ENCODE data around the gene DNER.

Gene DNER

DNA sequence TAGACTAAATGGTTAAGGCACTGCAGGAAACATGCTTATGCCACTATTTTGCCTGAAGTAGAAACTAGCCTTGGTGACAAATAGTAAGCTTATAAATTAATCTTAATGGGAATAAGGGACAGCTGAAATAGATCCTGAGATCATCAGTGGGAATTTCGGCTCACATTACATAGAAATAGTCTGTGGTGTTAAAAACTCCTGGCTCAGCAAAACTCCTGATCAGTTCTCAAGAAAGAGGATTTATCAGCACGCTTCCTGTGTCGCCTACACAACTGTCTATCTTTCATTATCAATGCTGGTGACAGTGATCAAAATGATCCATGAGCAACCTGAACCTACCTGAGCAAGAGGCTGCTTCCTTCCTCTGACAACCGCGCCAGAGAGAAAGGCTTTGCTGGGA lies 17.0 kb upstream of the DNER start:
- Histone ChIP-seq H3F3A (ENCODE audit: low read depth) (no peaks in the 10 kb centered on the region), H3K27me3 (ENCODE audit: insufficient read depth, low read length, poor library complexity, severe bottlenecking) (no peaks in the 10 kb centered on the region), H3K4me1 (ENCODE audit: insufficient read depth, low read length, poor library complexity, severe bottlenecking) (no peaks in the 10 kb centered on the region), H4K20me1 (ENCODE audit: insufficient read depth, low read length, poor library complexity, severe bottlenecking) (no peaks in the 10 kb centered on the region), H3K36me3 (ENCODE audit: insufficient read depth, low read length) (no peaks in the 10 kb centered on the region), H3K4me3 (ENCODE audit: low read length, poor library complexity, severe bottlenecking) (no peak overlapping the region), H2AFZ (ENCODE audit: low read length) (no peak overlapping the region), H3K79me2 (ENCODE audit: insufficient read depth, low read length) (no peaks in the 10 kb centered on the region), H3K4me2 (ENCODE audit: low read depth, low read length, poor library complexity, severe bottlenecking) (no peak overlapping the region), H3K9ac (ENCODE audit: low read depth, low read length, poor library complexity, severe bottlenecking) (no peak overlapping the region), H3K9me3 (ENCODE audit: insufficient read depth, low read depth, low read length) (no peaks in the 10 kb centered on the region), H3K9me2 (replicated peaks; ENCODE audit: low read depth, low read length) (no peaks in the 10 kb centered on the region)
- TF ChIP-seq EZH2phosphoT487 (IDR thresholded peaks at IDR 0.05; ENCODE audit: borderline replicate concordance) = no peak
- TF ChIP-seq, protein P1, sequence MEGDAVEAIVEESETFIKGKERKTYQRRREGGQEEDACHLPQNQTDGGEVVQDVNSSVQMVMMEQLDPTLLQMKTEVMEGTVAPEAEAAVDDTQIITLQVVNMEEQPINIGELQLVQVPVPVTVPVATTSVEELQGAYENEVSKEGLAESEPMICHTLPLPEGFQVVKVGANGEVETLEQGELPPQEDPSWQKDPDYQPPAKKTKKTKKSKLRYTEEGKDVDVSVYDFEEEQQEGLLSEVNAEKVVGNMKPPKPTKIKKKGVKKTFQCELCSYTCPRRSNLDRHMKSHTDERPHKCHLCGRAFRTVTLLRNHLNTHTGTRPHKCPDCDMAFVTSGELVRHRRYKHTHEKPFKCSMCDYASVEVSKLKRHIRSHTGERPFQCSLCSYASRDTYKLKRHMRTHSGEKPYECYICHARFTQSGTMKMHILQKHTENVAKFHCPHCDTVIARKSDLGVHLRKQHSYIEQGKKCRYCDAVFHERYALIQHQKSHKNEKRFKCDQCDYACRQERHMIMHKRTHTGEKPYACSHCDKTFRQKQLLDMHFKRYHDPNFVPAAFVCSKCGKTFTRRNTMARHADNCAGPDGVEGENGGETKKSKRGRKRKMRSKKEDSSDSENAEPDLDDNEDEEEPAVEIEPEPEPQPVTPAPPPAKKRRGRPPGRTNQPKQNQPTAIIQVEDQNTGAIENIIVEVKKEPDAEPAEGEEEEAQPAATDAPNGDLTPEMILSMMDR (conservative IDR thresholded peaks at IDR 0.05; ENCODE audit: low read length) = no peak

DNA sequence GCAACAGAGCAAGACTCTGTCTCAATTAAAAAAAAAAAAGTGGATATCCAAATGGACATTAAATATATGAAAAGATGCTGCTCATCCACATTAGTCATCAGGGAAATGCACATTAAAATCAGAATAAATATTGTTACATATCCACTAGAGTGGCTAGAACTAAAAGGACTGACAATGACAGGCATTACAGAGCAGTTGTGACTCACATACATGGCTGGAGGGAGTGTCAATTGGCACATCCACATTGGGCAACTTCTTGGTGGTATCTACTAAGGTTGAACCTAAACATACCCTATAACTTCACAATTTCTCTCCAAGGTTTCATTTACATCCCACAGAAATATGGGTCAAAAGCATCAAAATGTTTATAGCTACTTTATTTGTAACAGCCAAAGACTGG lies 14.0 kb upstream of the DNER start:
- Histone ChIP-seq H3K4me1 (ENCODE audit: insufficient read depth, low read length, poor library complexity, severe bottlenecking) (no peaks in the 10 kb centered on the region), H3K9me2 (replicated peaks; ENCODE audit: low read depth, low read length) (no peaks in the 10 kb centered on the region), H3K9ac (ENCODE audit: low read depth, low read length, poor library complexity, severe bottlenecking) (no peak overlapping the region), H4K20me1 (ENCODE audit: insufficient read depth, low read length, poor library complexity, severe bottlenecking) (no peaks in the 10 kb centered on the region), H3F3A (ENCODE audit: low read depth) (no peaks in the 10 kb centered on the region), H3K36me3 (ENCODE audit: insufficient read depth, low read length) (no peaks in the 10 kb centered on the region), H3K9me3 (ENCODE audit: insufficient read depth, low read depth, low read length) (no peaks in the 10 kb centered on the region), H3K79me2 (ENCODE audit: insufficient read depth, low read length) (no peaks in the 10 kb centered on the region), H3K27me3 (ENCODE audit: insufficient read depth, low read length, poor library complexity, severe bottlenecking) (no peaks in the 10 kb centered on the region), H3K4me3 (ENCODE audit: low read length, poor library complexity, severe bottlenecking) (no peak overlapping the region), H2AFZ (ENCODE audit: low read length) (no peak overlapping the region), H3K4me2 (ENCODE audit: low read depth, low read length, poor library complexity, severe bottlenecking) (no peak overlapping the region)
- TF ChIP-seq, protein P1 (conservative IDR thresholded peaks at IDR 0.05; ENCODE audit: low read length) = no peak
- no peak for TF ChIP-seq EZH2phosphoT487 (IDR thresholded peaks at IDR 0.05; ENCODE audit: borderline replicate concordance)

DNA sequence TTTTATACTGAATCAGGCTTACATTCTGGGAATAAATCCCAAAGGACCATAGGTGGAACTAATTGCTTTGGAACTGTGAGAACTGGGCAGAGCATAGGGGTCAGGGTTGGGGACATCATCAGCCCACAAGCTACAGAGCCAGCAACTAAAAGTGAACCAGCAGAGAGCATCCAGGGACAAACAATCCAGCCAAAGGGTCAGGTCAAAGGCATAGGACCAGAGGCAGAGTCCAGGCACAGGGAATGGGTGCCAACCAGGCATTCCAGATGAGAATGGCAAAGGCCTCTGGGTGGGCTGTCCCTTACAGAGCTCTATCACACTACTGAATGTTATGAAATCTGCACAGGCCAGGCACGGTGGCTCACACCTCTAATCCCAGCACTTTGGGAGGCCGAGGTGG lies 12.3 kb upstream of the DNER start:
- TF ChIP-seq, protein P1 (conservative IDR thresholded peaks at IDR 0.05; ENCODE audit: low read length) = no peak
- no peak for TF ChIP-seq EZH2phosphoT487 (IDR thresholded peaks at IDR 0.05; ENCODE audit: borderline replicate concordance)
- no peaks in the 10 kb centered on the region for H3K27me3 ChIP-seq (ENCODE audit: insufficient read depth, low read length, poor library complexity, severe bottlenecking)
- H3K4me1 ChIP-seq (ENCODE audit: insufficient read depth, low read length, poor library complexity, severe bottlenecking) = no peaks in the 10 kb centered on the region
- no peaks in the 10 kb centered on the region for H3K9me2 ChIP-seq (replicated peaks; ENCODE audit: low read depth, low read length)
- H4K20me1 ChIP-seq (ENCODE audit: insufficient read depth, low read length, poor library complexity, severe bottlenecking) = no peaks in the 10 kb centered on the region
- H3F3A ChIP-seq (ENCODE audit: low read depth) = no peaks in the 10 kb centered on the region
- H3K36me3 ChIP-seq (ENCODE audit: insufficient read depth, low read length) = no peaks in the 10 kb centered on the region
- H3K4me2 ChIP-seq (ENCODE audit: low read depth, low read length, poor library complexity, severe bottlenecking) = no peak overlapping the region
- H3K9ac ChIP-seq (ENCODE audit: low read depth, low read length, poor library complexity, severe bottlenecking) = no peak overlapping the region
- H3K79me2 ChIP-seq (ENCODE audit: insufficient read depth, low read length) = no peaks in the 10 kb centered on the region
- no peak overlapping the region for H2AFZ ChIP-seq (ENCODE audit: low read length)
- H3K4me3 ChIP-seq (ENCODE audit: low read length, poor library complexity, severe bottlenecking) = no peak overlapping the region
- no peaks in the 10 kb centered on the region for H3K9me3 ChIP-seq (ENCODE audit: insufficient read depth, low read depth, low read length)

All from Loucy (cell line).